HepG2 (cell line): ENCODE measurements around the gene SBNO2. TPM values are rescaled to one million over a fixed set of nuclear protein-coding genes. Genes with fewer than 3 reads are reported as not detected.

ENCODE experiments used
- ATF3 ChIP-seq: sonication (generic); formaldehyde crosslinking; IDR thresholded peaks from 2 replicates; pipeline ENCODE4 v1.4.0; 2020; ENCODE audit warnings: missing genetic modification reagents
- BORCS8-MEF2B ChIP-seq: sonication (generic); formaldehyde crosslinking; IDR thresholded peaks from 2 replicates; pipeline ENCODE4 v1.8.0; 2022; ENCODE audit warnings: mild to moderate bottlenecking, missing genetic modification reagents
- CHD4 ChIP-seq: fragments of 200-600 bp; sonication (generic); IDR thresholded peaks from 2 replicates; pipeline ENCODE4 v1.7.0; 2017; ENCODE audit warnings: mild to moderate bottlenecking, low read length, borderline replicate concordance
- GPN1 ChIP-seq: sonication (generic); formaldehyde crosslinking; IDR thresholded peaks from 2 replicates; pipeline ENCODE4 v1.5.1; 2020; ENCODE audit warnings: missing genetic modification reagents, borderline replicate concordance
- HNRNPH1 ChIP-seq: fragments of 200-400 bp; formaldehyde crosslinking; optimal IDR thresholded peaks from 2 replicates; pipeline ENCODE3; 2017; ENCODE audit warnings: mild to moderate bottlenecking, low read depth, low read length
- HNRNPK ChIP-seq: fragments of 200-400 bp; formaldehyde crosslinking; IDR thresholded peaks from 2 replicates; pipeline ENCODE4 v1.6.1; 2018; ENCODE audit warnings: low read length, low read depth, moderate library complexity, mild to moderate bottlenecking; ENCODE audit not compliant: poor library complexity, severe bottlenecking
- JARID2 ChIP-seq: sonication (generic); formaldehyde crosslinking; IDR thresholded peaks from 2 replicates; pipeline ENCODE4 v1.8.1; 2023; ENCODE audit warnings: missing genetic modification reagents, inconsistent platforms; ENCODE audit not compliant: insufficient replicate concordance
- MLXIP ChIP-seq: sonication (generic); formaldehyde crosslinking; IDR thresholded peaks from 2 replicates; pipeline ENCODE4 v1.9.0; 2021; ENCODE audit warnings: missing genetic modification reagents, borderline replicate concordance
- NBN ChIP-seq: fragments of 450-650 bp; conservative IDR thresholded peaks from 2 replicates; pipeline ENCODE4 v1.6.1; 2017
- NFE2L1 ChIP-seq: sonication (generic); formaldehyde crosslinking; IDR thresholded peaks from 2 replicates; pipeline ENCODE4 v1.4.0; 2020; ENCODE audit warnings: missing genetic modification reagents, mild to moderate bottlenecking, borderline replicate concordance
- REXO4 ChIP-seq: sonication (generic); formaldehyde crosslinking; IDR thresholded peaks from 2 replicates; pipeline ENCODE4 v1.8.0; 2022; ENCODE audit warnings: missing genetic modification reagents, mild to moderate bottlenecking, borderline replicate concordance
- TARDBP ChIP-seq: sonication (generic); formaldehyde crosslinking; IDR thresholded peaks from 2 replicates; pipeline ENCODE4 v1.8.0; 2022; ENCODE audit warnings: mild to moderate bottlenecking, missing genetic modification reagents
- ZFP1 ChIP-seq: IDR thresholded peaks from 2 replicates; pipeline ENCODE4 v1.6.1; 2016
- ZNF224 ChIP-seq: sonication (generic); formaldehyde crosslinking; IDR thresholded peaks from 2 replicates; pipeline ENCODE4 v1.5.0; 2020; ENCODE audit warnings: mild to moderate bottlenecking, missing genetic modification reagents
- ZNF543 ChIP-seq: sonication (generic); formaldehyde crosslinking; IDR thresholded peaks from 2 replicates; pipeline ENCODE4 v1.4.0; 2020; ENCODE audit warnings: mild to moderate bottlenecking, missing genetic modification reagents
- ZNF574 ChIP-seq: sonication (generic); formaldehyde crosslinking; IDR thresholded peaks from 2 replicates; pipeline ENCODE4 v1.4.0; 2020; ENCODE audit warnings: missing genetic modification reagents
- ZNF597 ChIP-seq: sonication (generic); formaldehyde crosslinking; IDR thresholded peaks from 2 replicates; pipeline ENCODE4 v1.5.0; 2020; ENCODE audit warnings: missing genetic modification reagents
- ZNF747 ChIP-seq: sonication (generic); formaldehyde crosslinking; IDR thresholded peaks from 2 replicates; pipeline ENCODE4 v1.8.1; 2023; ENCODE audit warnings: missing genetic modification reagents, mild to moderate bottlenecking, borderline replicate concordance
- polyA plus RNA-seq, 8 experiments: library from polyadenylated mRNA; depleted of rRNA in 3 of 8; stranded (reverse) in 7 of 8; unstranded in 1 of 8; fragments of >200 nt; fragmentation: Illumina TruSeq in 4 of 8; extraction: Trizol in 4 of 8; gene quantifications; 2 replicates each; pipeline versions ENCODE4 v1.2.1 to v1.2.3, GENCODE V29; 2011 to 2016; ENCODE audit warnings: low read depth in 4 of 8, missing spikeins in 1 of 8, mixed read lengths in 1 of 8; ENCODE audit not compliant: insufficient read depth in 1 of 8
- total RNA-seq, 5 experiments: library from RNA; depleted of rRNA; stranded (reverse); fragments of >200 nt; fragmentation: Illumina TruSeq; extraction: Trizol; gene quantifications; 2 replicates each; pipeline ENCODE4 v1.2.3, GENCODE V29; 2016; ENCODE audit warnings: low read depth in 1 of 5
- TF ChIP-seq, protein P1 (sequence below): sonication (generic); formaldehyde crosslinking; IDR thresholded peaks from 2 replicates; pipeline ENCODE4 v1.5.0; 2020; ENCODE audit warnings: mild to moderate bottlenecking, missing genetic modification reagents

The SBNO2 gene
- total and polyA plus RNA-seq, 2 of the 13 experiments (the other 11 are each of a cell fraction or from before 2014, with no cell fraction given) = 8.6 to 10.4 TPM

- TF ChIP-seq ZNF224 (CRISPR knock-in tag) = no peak
- no peak for TF ChIP-seq HNRNPK
- no peak for TF ChIP-seq NBN
- no peak for TF ChIP-seq CHD4
- no peak for TF ChIP-seq ZNF747
- no peak for TF ChIP-seq JARID2
- TF ChIP-seq TARDBP = no peak
- no peak for TF ChIP-seq ZNF597 (CRISPR knock-in tag)
- TF ChIP-seq, protein P1, sequence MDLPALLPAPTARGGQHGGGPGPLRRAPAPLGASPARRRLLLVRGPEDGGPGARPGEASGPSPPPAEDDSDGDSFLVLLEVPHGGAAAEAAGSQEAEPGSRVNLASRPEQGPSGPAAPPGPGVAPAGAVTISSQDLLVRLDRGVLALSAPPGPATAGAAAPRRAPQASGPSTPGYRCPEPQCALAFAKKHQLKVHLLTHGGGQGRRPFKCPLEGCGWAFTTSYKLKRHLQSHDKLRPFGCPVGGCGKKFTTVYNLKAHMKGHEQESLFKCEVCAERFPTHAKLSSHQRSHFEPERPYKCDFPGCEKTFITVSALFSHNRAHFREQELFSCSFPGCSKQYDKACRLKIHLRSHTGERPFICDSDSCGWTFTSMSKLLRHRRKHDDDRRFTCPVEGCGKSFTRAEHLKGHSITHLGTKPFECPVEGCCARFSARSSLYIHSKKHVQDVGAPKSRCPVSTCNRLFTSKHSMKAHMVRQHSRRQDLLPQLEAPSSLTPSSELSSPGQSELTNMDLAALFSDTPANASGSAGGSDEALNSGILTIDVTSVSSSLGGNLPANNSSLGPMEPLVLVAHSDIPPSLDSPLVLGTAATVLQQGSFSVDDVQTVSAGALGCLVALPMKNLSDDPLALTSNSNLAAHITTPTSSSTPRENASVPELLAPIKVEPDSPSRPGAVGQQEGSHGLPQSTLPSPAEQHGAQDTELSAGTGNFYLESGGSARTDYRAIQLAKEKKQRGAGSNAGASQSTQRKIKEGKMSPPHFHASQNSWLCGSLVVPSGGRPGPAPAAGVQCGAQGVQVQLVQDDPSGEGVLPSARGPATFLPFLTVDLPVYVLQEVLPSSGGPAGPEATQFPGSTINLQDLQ (CRISPR knock-in tag) = no peak
- no peak for TF ChIP-seq GPN1
- no peak for TF ChIP-seq MLXIP (CRISPR knock-in tag)
- no peak for TF ChIP-seq ZFP1 (CRISPR knock-in tag)
- TF ChIP-seq ZNF543 (CRISPR knock-in tag) = 0 out of 2 replicates have a peak, but pooled peaks have one; percentile 9
- no peak for TF ChIP-seq ZNF574 (CRISPR knock-in tag)
- TF ChIP-seq BORCS8-MEF2B (CRISPR knock-in tag) = peak; percentile 25; the same call in 1 of the 2 replicates
- no peak for TF ChIP-seq REXO4
- peak; percentile 59; the same call in 1 of the 2 replicates for TF ChIP-seq ATF3 (CRISPR knock-in tag)
- TF ChIP-seq NFE2L1 (CRISPR knock-in tag) = no peak
- no peak for TF ChIP-seq HNRNPH1
Observed at GRCh38 chr19:1065606-1066109, 108.4 kb downstream of the SBNO2 start (continued).
